HCT116 (cell line): ENCODE data around the gene MAPK6. TPM values are rescaled to one million over a fixed set of nuclear protein-coding genes. Genes with fewer than 3 reads are reported as not detected.

Experiments used
- ATAC-seq: fragments of 200-7000 bp; cut with Tn5 transposase; 2 replicates; pipeline ENCODE4 v1.9.1; 2020; ENCODE audit warnings: mild to moderate bottlenecking, moderate library complexity
- BruUV-seq: library from RNA; stranded (reverse); fragments of 400-500 nt; replicated peaks from 2 replicates; lab custom pipeline; 2021; lab: Mats Ljungman, UMichigan
- CTCF ChIA-PET: fragments of 300-600 bp; sonication (Branson Sonifier 250); formaldehyde crosslinking; loops from one replicate; lab custom pipeline; 2021; ENCODE audit warnings: antibody characterized with exemption; lab: Charles Lee
- POLR2A ChIA-PET: fragments of 300-600, 350-600 bp; sonication (Branson Sonifier 250); formaldehyde crosslinking; loops from one replicate; lab custom pipeline; 2021; ENCODE audit warnings: antibody characterized with exemption; lab: Charles Lee
- RAD21 ChIA-PET, 2 experiments: fragments of 300-600 bp; sonication (Branson Sonifier 250); formaldehyde crosslinking; loops; one replicate each; lab custom pipeline; 2023; ENCODE audit warnings: low total read pairs in 2 of 2; ENCODE audit not compliant: uncharacterized antibody in 2 of 2, unreplicated experiment in 2 of 2, low non-redundant PET in 1 of 2; lab: Charles Lee
- DNase-seq: peaks from one replicate; pipeline ENCODE4 v3.0.0-alpha.2; 2010; ENCODE audit warnings: low read depth, low spot score
- H2AFZ ChIP-seq: fragments of 200-600 bp; shearing (Covaris generic), sonication (generic); 2 replicates; pipeline ENCODE4 v1.6.1; 2017; ENCODE audit warnings: low read depth, mixed run types, mixed read lengths, antibody characterized with exemption, low read length; ENCODE audit not compliant: poor library complexity, severe bottlenecking
- H3K27ac ChIP-seq: 2 replicates; pipeline ENCODE4 v1.5.1; 2012; ENCODE audit warnings: low read depth, low read length
- H3K27me3 ChIP-seq: fragments of 200-600 bp; sonication (generic); 2 replicates; pipeline ENCODE4 v1.6.1; 2016; ENCODE audit warnings: mixed run types, low read length, mixed read lengths; ENCODE audit not compliant: insufficient read depth
- H3K36me3 ChIP-seq, 2 experiments: fragments of 200-500 bp in 1 of 2; fragments of 200-600 bp in 1 of 2; sonication (Bioruptor generic) in 1 of 2; sonication (generic) in 1 of 2; 2 replicates each; pipeline versions ENCODE4 v1.5.1 to v1.6.1; 2014 to 2016; ENCODE audit warnings: low read length in 2 of 2, inconsistent platforms in 1 of 2, mixed read lengths in 1 of 2, mixed run types in 1 of 2; ENCODE audit not compliant: insufficient read depth in 2 of 2, control insufficient read depth in 1 of 2
- H3K4me1 ChIP-seq, 2 experiments: fragments of 200-600 bp in 1 of 2; sonication (generic) in 1 of 2; 2 replicates each; pipeline versions ENCODE4 v1.5.1 to v1.6.1; 2012 to 2017; ENCODE audit warnings: low read length in 2 of 2, inconsistent platforms in 1 of 2, mild to moderate bottlenecking in 1 of 2, mixed read lengths in 1 of 2, mixed run types in 1 of 2, moderate library complexity in 1 of 2; ENCODE audit not compliant: insufficient read depth in 2 of 2, control insufficient read depth in 1 of 2
- H3K4me2 ChIP-seq: fragments of 200-600 bp; sonication (generic); 2 replicates; pipeline ENCODE4 v1.6.1; 2017; ENCODE audit warnings: mixed run types, low read length, mixed read lengths
- H3K4me3 ChIP-seq, 2 experiments: fragments of 200-600 bp in 1 of 2; sonication (generic) in 1 of 2; replicated peaks in 1 of 2; 2 replicates each; pipeline ENCODE4 v1.5.1; 2011 to 2016; ENCODE audit warnings: low read length in 2 of 2, control low read depth in 1 of 2, low read depth in 1 of 2, mild to moderate bottlenecking in 1 of 2, mixed read lengths in 1 of 2, mixed run types in 1 of 2
- H3K79me2 ChIP-seq: fragments of 200-600 bp; sonication (generic); 2 replicates; pipeline ENCODE4 v1.6.1; 2017; ENCODE audit warnings: mild to moderate bottlenecking, mixed run types, low read length, moderate library complexity, mixed read lengths; ENCODE audit not compliant: insufficient read depth
- H3K9ac ChIP-seq: fragments of 200-600 bp; sonication (generic); 2 replicates; pipeline ENCODE4 v1.6.1; 2016; ENCODE audit warnings: low read length, mixed read lengths
- H3K9me2 ChIP-seq: fragments of 200-600 bp; sonication (generic), shearing (Covaris generic); 2 replicates; pipeline ENCODE4 v1.6.1; 2017; ENCODE audit warnings: mixed run types, mild to moderate bottlenecking, moderate library complexity; ENCODE audit not compliant: insufficient read depth
- H3K9me3 ChIP-seq, 2 experiments: fragments of 200-500 bp in 1 of 2; fragments of 200-600 bp in 1 of 2; sonication (Bioruptor generic) in 1 of 2; sonication (generic) in 1 of 2; 2 replicates each; pipeline ENCODE4 v1.6.1; 2014 to 2017; ENCODE audit warnings: low read length in 2 of 2, mixed read lengths in 2 of 2, inconsistent platforms in 1 of 2, low read depth in 1 of 2, mild to moderate bottlenecking in 1 of 2, mixed run types in 1 of 2, moderate library complexity in 1 of 2; ENCODE audit not compliant: control insufficient read depth in 1 of 2, insufficient read depth in 1 of 2
- H4K20me1 ChIP-seq: fragments of 200-600 bp; sonication (generic), shearing (Covaris generic); 2 replicates; pipeline ENCODE4 v1.6.1; 2017; ENCODE audit warnings: mixed run types, mild to moderate bottlenecking, moderate library complexity; ENCODE audit not compliant: insufficient read depth
- CBX3 ChIP-seq: IDR thresholded peaks from 2 replicates; pipeline ENCODE4 v1.6.1; 2012; ENCODE audit warnings: low read depth
- EZH2phosphoT487 ChIP-seq: fragments of 200-600 bp; IDR thresholded peaks from 2 replicates; pipeline ENCODE4 v1.6.1; 2018; ENCODE audit warnings: antibody characterized with exemption, borderline replicate concordance
- ZFX ChIP-seq: fragments of 450-650 bp; IDR thresholded peaks from 2 replicates; pipeline ENCODE4 v1.6.1; 2017
- ZNF274 ChIP-seq: fragments of 200-500 bp; sonication (Bioruptor generic); IDR thresholded peaks from 2 replicates; pipeline ENCODE4 v1.6.1; 2014; ENCODE audit warnings: mild to moderate bottlenecking, low read depth, low read length, inconsistent platforms
- intact Hi-C: fragments of 100-400 bp; cut with micrococcal nuclease; formaldehyde crosslinking; loops from 2 replicates; pipeline ENCODE4 v1.10.0; 2022
- total RNA-seq: library from RNA; stranded (reverse); gene quantifications from one replicate; pipeline ENCODE4 v1.2.1, GENCODE V29; 2021; ENCODE audit not compliant: unreplicated experiment
- TF ChIP-seq, protein P1 (sequence below): IDR thresholded peaks from 2 replicates; pipeline ENCODE4 v1.6.1; 2012; ENCODE audit warnings: low read depth

Gene MAPK6
- total RNA-seq, 1 experiment from 2014 or later = 57.4 TPM

- RAD21 ChIA-PET = no interaction called here
- H3K9ac ChIP-seq = no peak overlapping the region
- no peaks in the 10 kb centered on the region for H3K9me3 ChIP-seq
- no peaks in the 10 kb centered on the region for H3K36me3 ChIP-seq
- H3K4me1 ChIP-seq = peaks cover 0 to 13% of the 10 kb centered on the region in 2 experiments; a peak in 3 of 4 replicates
- intact Hi-C loops = loop anchor here (2.0 to 10.0 kb wide), 3 partner anchors 58 to 424 kb away; no protein-coding TSS in a partner anchor
- H3K9me2 ChIP-seq = no peaks in the 10 kb centered on the region
- BruUV-seq = no TSS peak
- H3K4me2 ChIP-seq = no peak overlapping the region
- POLR2A ChIA-PET = interaction anchor here (1.1 kb wide), 1 partner anchor 107 kb away, joined by 3 read pairs; the partner anchor contains the start of gene LEO1
- peak overlapping the region; percentile 58 for H2AFZ ChIP-seq
- CTCF ChIA-PET = interaction anchor here (0.7 to 1.8 kb wide), 17 partner anchors 9 to 428 kb away, joined by 3 to 10 read pairs (median 4); partner anchors contain the start of gene LEO1
- ATAC-seq (no peak), DNase-seq (no peak)
- no peaks in the 10 kb centered on the region for H3K79me2 ChIP-seq
- TF ChIP-seq CBX3 (no peak), EZH2phosphoT487 (no peak), ZNF274 (no peak), ZFX (no peak)
- TF ChIP-seq, protein P1, sequence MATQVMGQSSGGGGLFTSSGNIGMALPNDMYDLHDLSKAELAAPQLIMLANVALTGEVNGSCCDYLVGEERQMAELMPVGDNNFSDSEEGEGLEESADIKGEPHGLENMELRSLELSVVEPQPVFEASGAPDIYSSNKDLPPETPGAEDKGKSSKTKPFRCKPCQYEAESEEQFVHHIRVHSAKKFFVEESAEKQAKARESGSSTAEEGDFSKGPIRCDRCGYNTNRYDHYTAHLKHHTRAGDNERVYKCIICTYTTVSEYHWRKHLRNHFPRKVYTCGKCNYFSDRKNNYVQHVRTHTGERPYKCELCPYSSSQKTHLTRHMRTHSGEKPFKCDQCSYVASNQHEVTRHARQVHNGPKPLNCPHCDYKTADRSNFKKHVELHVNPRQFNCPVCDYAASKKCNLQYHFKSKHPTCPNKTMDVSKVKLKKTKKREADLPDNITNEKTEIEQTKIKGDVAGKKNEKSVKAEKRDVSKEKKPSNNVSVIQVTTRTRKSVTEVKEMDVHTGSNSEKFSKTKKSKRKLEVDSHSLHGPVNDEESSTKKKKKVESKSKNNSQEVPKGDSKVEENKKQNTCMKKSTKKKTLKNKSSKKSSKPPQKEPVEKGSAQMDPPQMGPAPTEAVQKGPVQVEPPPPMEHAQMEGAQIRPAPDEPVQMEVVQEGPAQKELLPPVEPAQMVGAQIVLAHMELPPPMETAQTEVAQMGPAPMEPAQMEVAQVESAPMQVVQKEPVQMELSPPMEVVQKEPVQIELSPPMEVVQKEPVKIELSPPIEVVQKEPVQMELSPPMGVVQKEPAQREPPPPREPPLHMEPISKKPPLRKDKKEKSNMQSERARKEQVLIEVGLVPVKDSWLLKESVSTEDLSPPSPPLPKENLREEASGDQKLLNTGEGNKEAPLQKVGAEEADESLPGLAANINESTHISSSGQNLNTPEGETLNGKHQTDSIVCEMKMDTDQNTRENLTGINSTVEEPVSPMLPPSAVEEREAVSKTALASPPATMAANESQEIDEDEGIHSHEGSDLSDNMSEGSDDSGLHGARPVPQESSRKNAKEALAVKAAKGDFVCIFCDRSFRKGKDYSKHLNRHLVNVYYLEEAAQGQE = no peak
- H3K27me3 ChIP-seq = no peaks in the 10 kb centered on the region
- H4K20me1 ChIP-seq = no peaks in the 10 kb centered on the region
- H3K27ac ChIP-seq = no peak overlapping the region
- H3K4me3 ChIP-seq = no peak overlapping the region
Measured at GRCh38 chr15:52078197-52078875, 59.3 kb downstream of the MAPK6 start.
